GM21526 (cell line): ENCODE data around the gene PCMTD2.
"Not testable (repeated sequence)": the region's sequence is repeated elsewhere in the genome, so short reads cannot be mapped to it uniquely, and the experiment has no call there.

ENCODE experiments used
- ATAC-seq: cut with Tn5 transposase; IDR thresholded peaks from one replicate; pipeline ENCODE4 v1.9.1; 2021; ENCODE audit warnings: moderate library complexity; ENCODE audit not compliant: unreplicated experiment, low FRiP score

The PCMTD2 gene

DNA sequence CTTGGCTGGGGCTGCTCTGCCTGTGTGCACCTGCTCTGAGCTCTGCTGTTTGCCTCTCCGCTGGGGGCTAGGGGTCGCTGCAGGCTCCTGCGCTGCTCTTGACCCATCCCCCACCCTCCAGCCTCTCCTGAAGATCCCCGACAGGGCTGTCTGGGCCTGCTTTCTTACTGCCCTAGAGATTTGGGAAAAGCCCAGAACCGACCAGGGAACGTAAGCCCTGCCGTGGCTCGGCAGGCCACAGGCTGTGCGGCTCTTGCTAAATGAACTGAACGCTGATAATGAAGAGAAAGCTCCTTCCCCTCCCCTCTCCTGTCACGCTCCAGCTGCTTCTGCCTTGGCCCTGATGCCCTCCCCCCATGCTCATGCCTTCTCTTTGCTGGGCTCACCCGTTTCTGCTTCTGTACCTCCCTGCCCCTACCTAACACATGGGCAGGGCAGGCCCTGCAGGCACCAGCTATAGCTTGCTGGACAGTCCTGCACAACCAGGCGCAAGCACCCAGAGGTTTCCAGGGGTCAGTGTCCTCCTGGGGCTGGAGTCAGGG lies 32.0 kb upstream of the PCMTD2 start:
- no peak for ATAC-seq

- ATAC-seq: no peak
Observed at GRCh38 chr20:64224351-64225170, 31.0 kb upstream of the PCMTD2 start.

DNA sequence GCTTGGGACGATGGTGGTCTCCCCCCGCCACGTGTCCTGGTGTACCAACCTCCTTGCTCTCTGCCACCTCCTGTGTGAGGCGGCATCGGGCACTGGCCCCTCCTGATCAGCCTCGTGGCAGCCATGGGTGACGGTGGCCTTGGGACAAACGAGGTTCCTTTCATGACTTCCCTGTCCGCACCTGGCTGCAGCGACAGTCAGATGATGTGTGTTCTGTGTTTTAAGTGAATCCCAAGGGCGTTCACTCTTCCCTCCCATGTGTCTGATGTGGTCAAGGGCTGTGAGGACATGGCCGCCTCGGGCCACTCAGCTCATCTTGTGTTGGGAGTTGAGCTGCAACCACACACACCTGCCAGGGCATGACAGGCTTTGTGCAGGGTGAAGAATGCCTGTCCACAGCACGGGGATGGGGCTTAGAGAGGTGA lies 30.4 kb upstream of the PCMTD2 start:
- ATAC-seq: no peak

- no peak for ATAC-seq
Observed at GRCh38 chr20:64225828-64226598, 29.5 kb upstream of the PCMTD2 start.

DNA sequence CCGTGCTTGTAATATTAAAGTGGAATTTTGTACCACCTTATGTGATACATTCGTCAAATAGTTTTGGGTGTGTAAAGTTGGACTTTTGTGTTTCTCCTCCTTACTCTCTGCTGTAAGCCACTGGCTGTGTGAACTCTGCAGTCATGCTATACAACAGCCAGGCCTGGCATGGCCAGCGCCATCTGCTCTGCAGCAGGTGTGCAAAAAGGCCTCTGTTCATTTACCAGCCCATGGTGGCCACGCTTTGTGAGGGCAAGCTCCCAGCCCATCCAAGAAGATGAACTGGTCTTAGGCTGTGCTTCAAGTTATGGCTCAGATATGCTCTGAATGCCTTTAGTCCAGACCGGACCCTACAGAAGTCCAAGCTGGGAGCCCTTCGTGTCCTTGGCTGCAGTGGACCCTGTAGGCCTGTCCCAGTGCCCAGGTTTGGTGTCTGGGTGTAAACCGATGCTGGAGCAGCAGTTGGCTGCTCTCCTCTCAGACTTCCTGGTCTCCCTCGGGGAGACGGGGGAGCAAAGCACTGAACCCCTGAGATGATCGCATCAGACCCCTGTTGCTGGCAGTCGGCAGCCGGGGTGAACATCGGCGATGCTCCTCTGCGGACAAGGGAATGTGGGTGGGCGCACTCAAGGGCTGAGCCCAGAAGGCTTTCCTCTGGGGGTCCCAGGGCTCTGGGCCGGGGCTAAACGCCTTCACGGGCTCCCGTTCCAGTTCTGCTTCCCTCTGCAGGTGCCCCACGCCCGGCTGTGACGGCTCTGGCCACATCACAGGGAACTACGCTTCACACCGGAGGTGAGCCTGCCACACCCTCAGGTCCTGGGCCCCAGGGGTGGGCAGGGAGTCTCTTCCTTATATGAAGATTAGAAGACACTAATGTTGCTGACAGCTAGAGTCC lies 28.6 kb upstream of the PCMTD2 start:
- ATAC-seq: no peak

GRCh38 chr20:64228086-64228653 lies 27.4 kb upstream of the PCMTD2 start:
- no peak for ATAC-seq

- no peak for ATAC-seq
Observed at GRCh38 chr20:64228751-64229506, 26.6 kb upstream of the PCMTD2 start.

- ATAC-seq: no peak
Observed at GRCh38 chr20:64229507-64230061, 26.0 kb upstream of the PCMTD2 start.

GRCh38 chr20:64230461-64231145 lies 24.9 kb upstream of the PCMTD2 start:
- ATAC-seq: no peak

DNA sequence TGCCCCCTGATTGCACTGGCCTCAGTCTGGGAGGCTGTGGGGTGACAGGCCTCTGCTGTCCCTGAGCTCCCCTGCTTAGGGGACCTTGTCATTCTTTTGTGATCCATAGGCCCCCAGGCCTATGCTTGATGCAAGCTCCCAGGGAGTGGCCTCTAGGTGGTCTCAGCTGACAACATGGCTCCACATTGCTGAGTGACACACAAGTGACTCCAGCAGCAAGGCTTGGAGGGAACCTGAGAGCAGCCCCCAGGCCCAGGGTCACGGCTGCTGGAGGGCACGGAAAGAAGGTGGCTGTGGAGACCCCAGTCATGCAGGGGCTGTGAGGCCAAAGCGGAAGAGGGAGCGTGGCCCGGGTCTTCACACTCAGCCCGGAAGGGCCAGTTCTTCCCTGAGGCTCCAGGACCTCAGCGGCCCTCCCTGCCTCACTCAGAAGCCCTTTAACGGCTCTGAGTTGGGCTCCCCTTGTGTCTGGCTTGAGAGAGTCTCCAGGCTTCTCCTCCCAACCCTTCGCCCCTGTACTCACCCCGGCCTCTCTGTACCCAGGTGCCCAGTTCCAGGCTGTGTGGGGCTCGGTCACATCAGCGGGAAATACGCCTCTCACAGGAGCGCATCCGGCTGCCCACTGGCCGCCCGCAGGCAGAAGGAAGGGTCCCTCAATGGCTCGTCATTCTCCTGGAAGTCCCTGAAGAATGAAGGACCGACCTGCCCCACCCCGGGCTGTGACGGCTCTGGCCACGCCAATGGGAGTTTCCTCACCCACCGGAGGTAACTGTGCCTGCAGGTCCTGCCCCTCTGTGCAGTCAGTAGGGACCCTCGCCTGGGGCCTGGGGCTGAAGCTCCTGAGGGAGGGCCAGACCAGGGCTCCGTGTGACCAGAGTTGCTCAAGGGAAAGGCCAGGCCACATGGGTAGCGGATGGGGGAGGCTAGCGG lies 23.7 kb upstream of the PCMTD2 start:
- ATAC-seq: no peak

- no peak for ATAC-seq
Observed at GRCh38 chr20:64232794-64233193, 22.8 kb upstream of the PCMTD2 start.

GRCh38 chr20:64233725-64234124 lies 21.8 kb upstream of the PCMTD2 start:
- ATAC-seq: no peak

DNA sequence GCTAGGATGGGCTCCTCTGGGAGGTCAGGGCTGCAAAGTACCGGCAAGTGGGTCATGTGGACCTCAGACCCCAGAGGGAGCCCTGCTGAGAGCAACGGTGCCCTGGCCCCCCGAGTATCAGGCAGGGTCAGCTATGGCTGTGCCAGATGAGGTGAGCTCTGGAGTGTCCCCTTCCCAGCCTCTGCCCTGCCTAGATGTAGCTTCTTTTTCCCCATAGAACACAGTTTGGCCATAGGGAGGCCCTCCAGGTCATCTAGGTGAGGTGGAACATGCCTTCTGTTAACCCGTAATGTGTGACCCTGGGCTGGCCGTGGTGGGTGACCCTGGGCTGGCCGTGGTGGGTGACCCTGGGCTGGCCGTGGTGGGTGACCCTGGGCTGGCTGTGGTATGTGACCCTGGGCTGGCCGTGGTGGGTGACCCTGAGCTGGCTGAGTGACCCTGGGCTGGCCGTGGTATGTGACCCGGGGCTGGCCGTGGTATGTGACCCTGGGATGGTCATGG lies 21.2 kb upstream of the PCMTD2 start:
- ATAC-seq: no peak

DNA sequence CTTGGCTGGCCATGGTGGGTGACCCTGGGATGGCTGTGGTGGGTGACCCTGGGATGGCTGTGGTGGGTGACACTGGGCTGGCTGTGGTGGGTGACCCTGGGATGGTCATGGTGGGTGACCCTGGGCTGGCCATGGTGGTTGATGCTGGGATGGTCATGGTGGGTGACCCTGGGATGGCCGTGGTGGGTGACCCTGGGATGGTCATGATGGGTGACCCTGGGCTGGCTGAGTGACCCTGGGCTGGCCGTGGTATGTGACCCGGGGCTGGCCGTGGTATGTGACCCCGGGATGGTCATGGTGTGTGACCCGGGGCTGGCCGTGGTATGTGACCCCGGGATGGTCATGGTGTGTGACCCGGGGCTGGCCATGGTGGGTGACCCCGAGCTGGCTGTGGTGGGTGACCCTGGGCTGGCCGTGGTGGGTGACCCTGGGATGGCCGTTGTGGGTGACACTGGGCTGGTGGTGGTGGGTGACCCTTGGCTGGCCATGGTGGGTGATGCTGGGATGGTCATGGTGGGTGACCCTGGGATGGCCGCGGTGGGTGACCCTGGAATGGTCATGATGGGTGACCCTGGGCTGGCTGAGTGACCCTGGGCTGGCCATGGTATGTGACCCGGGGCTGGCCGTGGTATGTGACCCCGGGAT lies 20.5 kb upstream of the PCMTD2 start:
- not testable (repeated sequence) for ATAC-seq

DNA sequence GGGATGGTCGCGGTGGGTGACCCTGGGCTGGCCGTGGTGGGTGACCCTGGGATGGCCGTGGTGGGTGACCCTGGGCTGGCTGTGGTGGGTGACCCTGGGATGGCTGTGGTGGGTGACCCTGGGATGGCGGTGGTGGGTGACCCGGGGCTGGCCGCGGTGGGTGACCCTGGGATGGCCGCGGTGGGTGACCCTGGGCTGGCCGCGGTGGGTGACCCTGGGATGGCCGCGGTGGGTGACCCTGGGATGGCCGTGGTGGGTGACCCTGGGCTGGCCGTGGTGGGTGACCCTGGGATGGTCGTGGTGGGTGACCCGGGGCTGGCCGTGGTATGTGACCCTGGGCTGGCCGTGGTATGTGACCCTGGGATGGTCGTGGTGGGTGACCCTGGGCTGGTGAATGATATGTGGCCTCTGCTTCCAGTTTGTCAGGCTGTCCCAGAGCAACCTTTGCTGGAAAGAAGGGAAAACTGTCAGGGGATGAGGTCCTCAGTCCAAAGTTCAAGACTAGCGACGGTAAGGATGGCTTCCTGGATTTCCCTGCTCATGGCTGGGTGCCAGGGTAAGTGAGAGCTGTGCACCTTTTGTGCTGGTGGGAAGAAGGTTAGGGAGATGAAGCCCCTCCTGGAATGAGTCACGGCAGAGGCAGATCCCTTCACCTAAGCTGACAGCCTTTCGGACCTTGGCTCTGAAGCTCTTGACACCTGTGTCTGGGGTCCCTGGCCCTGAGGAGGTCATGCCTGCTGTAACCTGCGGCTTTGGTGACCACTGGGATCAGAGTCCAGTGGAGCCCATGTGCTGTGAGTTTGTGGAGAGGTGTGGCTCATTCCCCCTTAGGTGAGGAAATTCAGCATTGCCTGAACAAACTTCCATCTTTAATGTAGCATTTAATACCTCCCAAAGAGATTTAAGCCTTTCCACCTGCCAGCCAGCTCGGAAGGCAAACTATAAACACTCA lies 19.1 kb upstream of the PCMTD2 start:
- no peak for ATAC-seq

GRCh38 chr20:64237316-64237715 lies 18.2 kb upstream of the PCMTD2 start:
- ATAC-seq: no peak
